HG02840 (cell line): ENCODE results near the gene PPFIA3.
A peak's percentile ranks its signal among the peaks of the same experiment; 100 is the strongest.

Experiments used
- ATAC-seq: cut with Tn5 transposase; IDR thresholded peaks from one replicate; pipeline ENCODE4 v1.9.1; 2021; ENCODE audit warnings: mild to moderate bottlenecking, moderate library complexity, moderate number of reproducible peaks; ENCODE audit not compliant: unreplicated experiment, low FRiP score

PPFIA3 gene

DNA sequence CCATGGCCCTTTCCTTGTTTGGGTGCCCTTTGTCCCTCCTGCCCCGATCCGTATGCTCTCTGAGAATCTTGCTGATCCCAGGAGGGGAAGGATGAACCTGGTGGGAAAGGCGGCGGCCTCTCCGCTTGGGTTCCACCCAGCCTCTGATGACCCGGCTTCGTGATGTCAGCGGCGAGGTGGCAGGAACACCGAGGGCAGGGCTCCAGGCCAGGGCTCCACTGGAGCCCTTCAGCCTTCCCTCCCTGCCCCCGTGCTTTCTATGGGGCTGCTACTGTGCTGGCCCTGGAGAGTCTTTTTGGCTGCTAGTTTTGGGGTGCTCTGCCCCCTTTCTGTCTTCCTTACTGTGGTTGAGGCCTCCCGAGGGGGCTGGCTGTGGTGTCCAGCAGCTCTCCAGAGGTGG, 17.0 kb upstream of the PPFIA3 start:
- ATAC-seq = no peak

- ATAC-seq = no peak
Observed at GRCh38 chr19:49103331-49104085, 15.8 kb upstream of the PPFIA3 start.

GRCh38 chr19:49104229-49104864, 15.0 kb upstream of the PPFIA3 start:
- ATAC-seq = no peak

DNA sequence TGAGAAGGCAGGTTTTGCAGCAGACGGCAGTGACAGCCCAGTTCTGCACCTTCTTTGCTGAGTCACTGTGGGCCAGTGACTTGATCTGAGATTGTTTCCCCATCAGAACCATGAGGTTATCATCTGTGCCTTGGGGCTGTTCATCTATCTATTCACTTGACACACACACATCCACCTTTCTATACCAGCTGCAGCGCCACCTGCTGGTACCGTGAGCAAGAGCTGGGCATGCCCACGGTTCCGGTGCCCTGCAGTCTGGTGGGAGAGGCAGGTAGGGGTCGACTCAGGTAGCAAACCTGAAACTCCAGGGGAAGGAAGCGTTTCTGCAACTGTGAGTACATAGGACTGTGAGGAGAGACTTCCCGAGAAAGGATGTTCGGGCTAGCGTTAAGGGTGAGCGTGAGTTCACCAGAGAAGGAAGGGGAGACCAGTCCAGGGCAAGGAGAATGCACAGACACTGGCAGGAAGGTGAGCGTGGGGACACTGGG, 12.7 kb upstream of the PPFIA3 start:
- ATAC-seq = no peak

DNA sequence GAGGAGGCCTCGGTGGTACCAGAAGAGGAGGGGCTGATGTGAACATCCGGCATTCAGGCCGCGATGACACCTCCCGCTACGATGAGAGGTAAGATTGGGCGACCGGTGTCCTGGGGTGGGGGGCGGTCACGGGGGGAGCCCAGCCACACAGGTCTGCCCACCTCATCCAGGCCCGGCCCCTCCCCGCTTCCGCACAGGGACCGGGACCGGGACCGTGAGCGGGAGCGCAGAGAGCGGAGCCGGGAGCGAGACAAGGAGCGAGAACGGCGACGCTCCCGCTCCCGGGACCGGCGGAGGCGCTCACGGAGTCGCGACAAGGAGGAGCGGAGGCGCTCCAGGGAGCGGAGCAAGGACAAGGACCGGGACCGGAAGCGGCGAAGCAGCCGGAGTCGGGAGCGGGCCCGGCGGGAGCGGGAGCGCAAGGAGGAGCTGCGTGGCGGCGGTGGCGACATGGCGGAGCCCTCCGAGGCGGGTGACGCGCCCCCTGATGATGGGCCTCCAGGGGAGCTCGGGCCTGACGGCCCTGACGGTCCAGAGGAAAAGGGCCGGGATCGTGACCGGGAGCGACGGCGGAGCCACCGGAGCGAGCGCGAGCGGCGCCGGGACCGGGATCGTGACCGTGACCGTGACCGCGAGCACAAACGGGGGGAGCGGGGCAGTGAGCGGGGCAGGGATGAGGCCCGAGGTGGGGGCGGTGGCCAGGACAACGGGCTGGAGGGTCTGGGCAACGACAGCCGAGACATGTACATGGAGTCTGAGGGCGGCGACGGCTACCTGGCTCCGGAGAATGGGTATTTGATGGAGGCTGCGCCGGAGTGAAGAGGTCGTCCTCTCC, 11.5 kb upstream of the PPFIA3 start:
- ATAC-seq = no peak

DNA sequence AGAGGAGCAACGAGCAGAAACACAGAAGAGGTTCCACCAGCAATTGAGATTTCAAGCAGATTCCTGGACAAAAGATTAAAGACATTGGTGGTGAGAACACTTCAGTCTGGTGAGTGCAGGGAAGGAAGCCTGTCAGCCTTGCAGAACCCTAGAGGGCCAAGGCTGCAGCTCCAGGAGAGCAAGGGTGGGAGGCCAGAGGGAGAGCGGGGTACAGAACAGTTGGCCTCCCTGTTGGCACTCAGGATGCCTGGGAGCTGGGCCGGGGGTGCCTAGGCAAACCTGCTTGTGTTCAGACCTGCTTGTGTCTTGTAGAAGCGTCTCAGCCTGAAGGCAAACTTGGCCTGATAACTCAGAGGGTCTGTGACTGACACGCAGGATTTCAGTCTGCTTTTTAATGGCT, 10.3 kb upstream of the PPFIA3 start:
- ATAC-seq = no peak

DNA sequence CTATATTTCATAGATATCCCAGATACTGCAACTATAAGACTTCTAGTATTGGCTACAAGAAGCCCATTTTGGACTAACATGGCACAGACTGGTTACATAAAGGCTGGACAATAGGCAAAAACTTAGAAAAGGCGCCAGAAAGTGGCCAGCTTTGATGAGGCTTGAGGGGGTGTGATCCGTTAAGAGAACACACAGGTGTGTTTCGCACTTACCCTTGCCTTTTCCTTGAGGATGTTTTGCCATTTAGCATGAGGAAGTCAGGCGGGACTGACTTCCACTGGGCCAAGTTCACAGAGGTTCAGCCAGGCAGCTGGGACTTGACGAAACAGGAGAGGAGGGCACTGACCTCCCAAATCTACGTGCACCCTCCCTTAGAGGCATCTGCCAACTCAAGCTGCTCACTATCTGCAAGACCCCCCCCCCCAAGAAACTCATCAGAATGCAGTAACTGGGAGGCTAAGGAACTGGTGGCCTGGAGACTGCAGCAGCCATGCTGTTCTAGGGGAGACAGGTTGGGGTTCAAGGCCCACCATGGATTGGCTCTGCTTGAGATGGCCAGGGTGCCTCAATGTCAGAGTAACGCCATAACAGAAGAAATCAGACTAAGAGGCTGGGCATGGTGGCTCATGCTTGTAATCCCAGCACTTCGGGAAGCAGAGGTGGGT, 9.6 kb upstream of the PPFIA3 start:
- no peak for ATAC-seq

DNA sequence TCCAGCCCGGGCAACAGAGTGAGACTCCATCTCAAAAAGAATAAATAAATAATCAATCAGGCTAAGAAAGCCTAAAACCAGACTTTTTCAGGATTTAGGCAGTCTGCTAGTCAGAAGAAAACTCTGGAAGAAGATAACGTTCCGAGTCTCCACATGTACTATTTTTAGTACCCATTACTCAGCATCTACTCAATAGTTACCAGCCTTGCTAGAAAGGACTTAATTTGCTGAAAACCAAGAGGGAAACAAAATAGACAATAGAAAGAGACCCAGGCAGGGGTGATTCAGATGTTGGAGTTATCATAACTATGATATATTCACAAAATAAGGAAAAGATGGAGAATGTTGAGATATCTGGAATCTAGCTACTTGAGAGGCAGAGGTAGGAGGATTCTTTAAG, 8.8 kb upstream of the PPFIA3 start:
- no peak for ATAC-seq

DNA sequence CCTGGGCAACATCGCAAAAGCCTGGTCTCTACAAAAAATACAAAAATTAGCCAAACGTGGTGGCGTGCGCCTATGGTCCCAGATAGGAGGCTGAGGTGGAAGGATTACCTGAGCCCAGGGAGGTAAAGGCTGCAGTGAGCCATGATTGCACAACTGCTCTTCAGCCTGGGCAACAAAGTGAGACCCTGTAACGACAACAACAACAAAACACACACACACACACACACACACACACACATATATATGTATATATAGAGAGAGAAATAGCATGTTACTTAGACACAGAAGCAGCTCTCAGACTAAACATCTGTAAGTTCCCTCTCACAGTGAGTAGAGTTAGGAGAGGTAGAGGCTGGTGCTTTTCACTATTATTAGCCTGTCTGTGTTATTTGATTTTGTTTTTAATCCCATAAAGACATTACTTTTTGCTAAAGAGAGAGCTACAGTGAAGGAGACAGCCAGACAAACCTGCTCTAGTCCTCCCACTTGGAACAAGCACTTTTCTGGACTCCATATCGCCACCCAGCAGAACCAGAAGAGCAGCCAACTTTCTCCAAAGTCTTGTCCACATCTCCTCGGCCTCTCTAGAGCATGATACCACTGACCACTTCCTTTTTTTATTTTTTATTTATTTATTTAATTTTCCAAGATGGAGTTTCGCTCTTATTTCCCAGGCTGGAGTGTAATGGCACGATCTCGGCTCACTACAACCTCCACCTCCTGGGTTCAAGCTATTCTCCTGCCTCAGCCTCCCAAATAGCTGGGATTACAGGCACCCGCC, 7.9 kb upstream of the PPFIA3 start:
- no peak for ATAC-seq

DNA sequence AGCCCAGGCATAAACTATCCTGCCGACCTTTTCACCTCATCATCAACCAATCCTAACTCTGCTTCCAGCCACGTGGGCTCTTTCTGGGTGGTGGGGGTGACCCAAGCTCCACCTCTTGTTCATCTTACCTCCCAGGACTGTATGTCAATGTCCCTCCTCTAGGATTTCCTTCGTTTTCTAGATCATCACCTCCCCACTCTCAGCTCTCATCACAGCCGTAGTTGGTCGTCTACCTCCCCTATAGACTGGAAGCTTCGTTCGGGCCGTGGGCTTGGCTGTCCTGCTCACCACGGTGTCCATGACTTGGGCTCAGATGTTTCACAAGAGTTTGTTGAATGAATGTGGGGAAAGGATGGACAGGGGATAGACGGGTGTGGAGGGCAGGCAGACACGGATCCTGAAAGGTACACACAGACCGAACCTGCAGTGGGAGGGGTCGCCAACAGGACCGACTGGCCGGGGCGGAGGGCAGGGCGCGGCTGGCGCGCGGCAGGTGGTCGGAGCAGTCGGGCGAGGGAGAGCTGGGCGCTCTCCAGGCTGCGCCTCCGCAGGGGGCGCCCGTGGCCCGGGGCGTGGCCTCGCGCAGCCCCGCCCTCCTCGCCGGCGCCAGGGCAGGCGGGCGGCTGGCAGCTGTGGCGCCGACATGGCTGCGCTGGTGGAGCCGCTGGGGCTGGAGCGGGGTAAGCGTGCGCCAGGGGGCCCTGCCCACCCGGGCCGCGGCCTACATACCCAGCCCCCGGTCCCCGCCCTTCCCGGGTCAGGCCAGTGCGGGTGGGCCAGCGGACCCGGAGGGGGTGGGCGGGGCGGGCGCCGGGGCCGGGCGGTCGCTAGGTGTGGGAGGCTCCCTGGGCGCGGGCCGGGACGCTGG, 5.3 kb upstream of the PPFIA3 start, which contains the start of gene LIN7B:
Gene LIN7B (plus strand): TSS at position 609 of the 868 bp plus-strand sequence. CDS start 35 bp downstream, at position 644.
- no peak for ATAC-seq

GRCh38 chr19:49114630-49115363, 4.5 kb upstream of the PPFIA3 start:
- no peak for ATAC-seq

DNA sequence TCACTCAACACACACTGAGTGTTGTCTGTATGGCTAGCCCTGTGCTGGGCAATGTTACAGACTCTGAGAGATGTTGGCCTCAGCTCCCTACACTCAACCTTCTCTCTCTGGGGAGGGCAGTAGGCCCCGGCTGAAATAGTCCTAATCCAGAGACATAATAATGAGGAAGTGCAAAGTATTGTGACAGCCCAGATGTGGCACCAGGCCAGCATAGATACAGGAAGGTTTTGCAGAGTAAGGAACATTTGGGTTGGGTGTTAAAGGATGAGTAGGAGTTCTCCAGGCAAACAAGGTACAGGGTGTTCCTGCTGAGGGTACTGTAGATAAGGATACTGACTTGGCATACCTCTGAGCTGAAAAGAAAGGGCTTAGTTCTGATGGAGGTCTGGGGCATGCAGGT, 2.8 kb upstream of the PPFIA3 start:
- ATAC-seq = no peak

DNA sequence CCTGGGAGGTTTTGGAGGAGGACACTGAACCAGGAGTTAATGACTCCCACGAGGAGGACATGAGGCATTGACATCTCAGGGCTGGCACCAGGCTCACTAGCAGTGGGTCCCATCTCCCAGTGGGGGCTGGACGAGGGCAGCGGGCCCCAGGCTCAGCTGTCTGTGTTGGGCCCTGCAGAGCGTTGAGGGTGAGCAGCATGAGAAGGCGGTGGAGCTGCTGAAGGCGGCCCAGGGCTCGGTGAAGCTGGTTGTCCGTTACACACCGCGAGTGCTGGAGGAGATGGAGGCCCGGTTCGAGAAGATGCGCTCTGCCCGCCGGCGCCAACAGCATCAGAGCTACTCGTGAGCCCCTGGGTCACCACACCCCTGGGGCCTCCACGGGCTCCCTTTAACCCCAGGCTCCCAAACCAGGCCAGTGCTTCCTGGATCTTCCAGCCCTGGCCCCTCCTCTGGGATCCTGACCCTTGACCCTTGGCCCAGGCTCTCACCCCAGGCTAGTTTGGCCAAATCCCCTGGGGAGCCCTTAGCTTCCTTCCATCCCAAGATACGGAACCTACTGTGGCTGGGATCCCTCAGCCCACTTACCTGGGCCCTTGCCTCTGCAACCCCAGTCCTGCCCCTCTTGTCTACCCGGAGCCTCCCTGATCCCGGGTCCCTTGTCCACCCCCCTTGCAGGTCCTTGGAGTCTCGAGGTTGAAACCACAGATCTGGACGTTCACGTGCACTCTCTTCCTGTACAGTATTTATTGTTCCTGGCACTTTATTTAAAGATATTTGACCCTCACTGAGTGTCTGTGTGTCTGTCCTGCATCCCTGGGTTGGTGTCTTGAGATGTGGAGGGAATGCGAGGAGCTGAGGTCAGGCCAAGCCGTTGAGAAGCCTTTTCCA, 1.4 kb upstream of the PPFIA3 start:
- ATAC-seq = no peak

GRCh38 chr19:49118565-49119410, 556 bp upstream of the PPFIA3 start, which contains the start of gene C19orf73:
TSS of gene C19orf73 (minus strand) at chr19:49119143. CDS start at chr19:49119022, 121 bp downstream.
- ATAC-seq = peak; percentile 77

DNA sequence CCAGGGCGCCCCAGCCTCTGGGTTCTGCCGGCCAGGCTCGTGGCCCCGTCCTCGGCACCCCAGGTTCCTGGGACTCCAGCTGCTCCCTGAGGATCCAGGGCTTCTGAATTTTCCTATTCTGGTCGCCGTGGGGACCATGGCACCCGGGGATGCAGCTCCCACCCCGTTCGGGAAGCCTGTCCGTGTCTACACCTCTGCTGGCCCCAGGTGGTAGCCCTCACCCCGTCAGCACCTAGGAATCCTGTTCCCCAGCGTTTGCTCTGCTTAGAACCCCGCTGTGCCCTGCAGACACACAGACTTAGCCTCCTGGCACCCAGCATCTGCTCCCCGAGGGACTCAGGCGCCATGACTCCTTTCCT, 960 bp downstream of the PPFIA3 start:
- ATAC-seq = no peak

DNA sequence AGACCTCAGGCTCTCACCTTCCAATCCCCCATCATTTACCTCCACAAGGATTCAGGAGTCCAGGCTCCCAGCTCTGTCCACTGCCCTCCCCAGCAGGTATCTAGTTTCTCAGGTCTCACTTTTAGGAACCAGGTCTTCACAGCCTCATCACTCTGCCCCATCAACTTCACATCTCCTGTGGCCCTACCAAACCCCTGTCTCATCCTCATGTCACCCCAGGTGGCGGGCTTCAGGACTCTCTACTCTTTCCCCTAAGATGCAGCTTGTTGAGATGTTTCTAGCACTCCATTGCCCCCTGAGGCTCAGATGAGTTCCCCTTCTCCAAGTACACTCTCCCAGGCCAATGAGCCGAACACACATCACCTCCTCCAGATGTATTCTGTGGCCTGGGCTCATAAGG, 1.5 kb downstream of the PPFIA3 start:
- ATAC-seq = no peak
